VCaP (cell line): Measurements from ENCODE around the gene ANKRD22.
"Not testable (repeated sequence)": the region's sequence is repeated elsewhere in the genome, so short reads cannot be mapped to it uniquely, and the experiment has no call there.

ENCODE experiments used
- H3K27ac ChIP-seq: fragments of 450-650 bp; 2 replicates; pipeline ENCODE4 v1.5.1; 2017
- TF ChIP-seq, protein P1 (sequence below): fragments of 450-650 bp; conservative IDR thresholded peaks from 2 replicates; pipeline ENCODE4 v1.5.1; 2017; ENCODE audit warnings: mild to moderate bottlenecking, moderate library complexity

ANKRD22 gene

DNA sequence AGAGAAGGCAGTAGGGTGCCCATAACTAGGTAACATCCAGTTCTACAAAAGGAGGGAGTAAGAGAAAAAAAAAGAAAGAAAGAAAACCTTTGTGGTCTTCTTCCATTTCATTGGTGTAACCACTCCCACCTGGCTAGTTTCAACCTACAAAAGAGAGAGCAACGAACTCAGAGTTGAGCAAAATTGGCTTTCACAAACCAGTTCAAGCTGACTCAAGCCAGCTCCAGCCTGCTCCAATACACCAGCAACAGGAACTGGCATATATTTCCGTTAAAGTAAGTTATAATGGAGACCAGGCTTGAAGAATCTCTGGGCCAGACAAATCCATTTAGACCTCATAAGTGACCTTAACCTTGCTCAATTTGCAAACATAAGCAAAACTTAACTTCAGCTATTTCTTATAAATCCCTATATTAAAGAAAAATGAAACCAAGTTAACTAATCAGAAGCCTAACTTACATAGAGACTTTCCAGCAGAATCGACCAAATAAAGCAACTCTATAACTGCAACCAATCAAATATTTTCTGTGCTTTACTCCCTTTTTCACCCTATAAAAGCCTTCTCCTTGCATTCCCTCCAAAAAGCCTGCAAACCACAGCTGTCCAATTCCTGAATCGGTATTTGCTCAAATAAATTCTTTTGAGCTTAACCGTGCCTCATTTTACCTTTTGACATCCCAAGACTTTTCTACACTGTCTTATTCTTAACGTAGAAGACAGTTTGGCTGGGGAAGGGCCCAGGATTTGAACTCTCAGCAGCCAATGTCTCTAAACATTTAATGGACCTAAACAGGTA lies 10.1 kb downstream of the ANKRD22 start:
- TF ChIP-seq, protein P1, sequence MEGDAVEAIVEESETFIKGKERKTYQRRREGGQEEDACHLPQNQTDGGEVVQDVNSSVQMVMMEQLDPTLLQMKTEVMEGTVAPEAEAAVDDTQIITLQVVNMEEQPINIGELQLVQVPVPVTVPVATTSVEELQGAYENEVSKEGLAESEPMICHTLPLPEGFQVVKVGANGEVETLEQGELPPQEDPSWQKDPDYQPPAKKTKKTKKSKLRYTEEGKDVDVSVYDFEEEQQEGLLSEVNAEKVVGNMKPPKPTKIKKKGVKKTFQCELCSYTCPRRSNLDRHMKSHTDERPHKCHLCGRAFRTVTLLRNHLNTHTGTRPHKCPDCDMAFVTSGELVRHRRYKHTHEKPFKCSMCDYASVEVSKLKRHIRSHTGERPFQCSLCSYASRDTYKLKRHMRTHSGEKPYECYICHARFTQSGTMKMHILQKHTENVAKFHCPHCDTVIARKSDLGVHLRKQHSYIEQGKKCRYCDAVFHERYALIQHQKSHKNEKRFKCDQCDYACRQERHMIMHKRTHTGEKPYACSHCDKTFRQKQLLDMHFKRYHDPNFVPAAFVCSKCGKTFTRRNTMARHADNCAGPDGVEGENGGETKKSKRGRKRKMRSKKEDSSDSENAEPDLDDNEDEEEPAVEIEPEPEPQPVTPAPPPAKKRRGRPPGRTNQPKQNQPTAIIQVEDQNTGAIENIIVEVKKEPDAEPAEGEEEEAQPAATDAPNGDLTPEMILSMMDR, result no peak
- H3K27ac ChIP-seq, result no peak overlapping the region

GRCh38 chr10:88840881-88841280 lies 10.8 kb downstream of the ANKRD22 start:
- TF ChIP-seq, protein P1, result no peak
- H3K27ac ChIP-seq, result no peak overlapping the region

DNA sequence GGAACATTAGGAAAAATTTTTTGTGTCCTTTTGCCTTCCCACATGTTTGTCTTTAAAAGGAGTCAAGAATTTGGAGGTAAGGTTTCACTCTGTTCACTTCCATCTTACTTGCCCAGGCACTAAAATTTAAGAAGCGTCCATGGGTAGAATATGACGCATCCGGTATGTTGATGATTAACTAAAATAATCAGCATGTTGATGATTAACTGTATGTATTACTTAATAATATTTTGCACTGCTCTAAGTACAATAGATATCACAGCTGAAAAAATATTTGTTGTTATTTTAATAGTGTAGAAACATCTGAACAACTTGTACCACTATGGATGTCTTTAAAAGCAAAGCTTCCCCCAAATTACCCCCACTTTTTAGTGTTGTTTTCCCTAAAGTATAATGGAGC lies 11.5 kb downstream of the ANKRD22 start:
- TF ChIP-seq, protein P1, result no peak
- H3K27ac ChIP-seq, result no peak overlapping the region

DNA sequence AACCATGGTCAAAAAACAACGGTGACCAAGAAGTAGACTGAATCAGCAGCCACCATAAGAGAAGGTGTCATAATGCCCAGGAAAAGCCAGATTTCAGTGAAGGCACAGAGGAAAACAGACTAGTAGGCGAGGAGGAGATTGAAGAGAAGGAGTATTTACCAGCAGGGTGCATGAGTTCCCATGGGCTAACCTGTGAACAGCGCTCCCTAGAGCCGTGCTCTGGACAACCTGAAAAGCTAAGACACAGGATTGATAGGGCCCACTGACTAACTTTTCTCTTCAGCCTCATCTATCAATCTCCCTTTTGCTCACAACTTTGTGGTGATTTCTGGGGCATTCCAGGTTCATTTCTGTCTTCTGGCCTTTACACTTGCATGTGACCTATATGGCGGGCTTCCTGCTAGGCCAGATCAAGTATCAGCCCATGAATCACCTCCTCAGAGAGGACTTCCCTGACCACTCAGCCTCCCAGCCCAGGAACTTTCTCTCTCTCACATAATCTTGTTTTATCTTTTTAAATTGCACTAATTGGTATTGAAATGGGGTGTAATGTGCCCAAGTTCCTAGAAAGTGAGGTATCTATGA lies 12.8 kb downstream of the ANKRD22 start:
- H3K27ac ChIP-seq, result no peak overlapping the region
- TF ChIP-seq, protein P1, result no peak

GRCh38 chr10:88837632-88838031 lies 14.0 kb downstream of the ANKRD22 start:
- not testable (repeated sequence) for H3K27ac ChIP-seq

- no peak overlapping the region for H3K27ac ChIP-seq
- TF ChIP-seq, protein P1, result peak; percentile 43
Observed at GRCh38 chr10:88835910-88836221, 15.8 kb downstream of the ANKRD22 start.

GRCh38 chr10:88835096-88835909 lies 16.3 kb downstream of the ANKRD22 start:
- TF ChIP-seq, protein P1, result peak; percentile 83
- no peak overlapping the region for H3K27ac ChIP-seq
